Suprapubic skin (tissue), 4 donors: ENCODE data around the gene EDNRA.

Experiments
- EP300 ChIP-seq: sonication (generic); formaldehyde crosslinking; IDR thresholded peaks from one replicate; pipeline ENCODE4 v1.6.1; 2017; ENCODE audit warnings: antibody characterized with exemption
- POLR2AphosphoS5 ChIP-seq, 3 donors: sonication (generic); formaldehyde crosslinking; IDR thresholded peaks; one replicate each; pipeline ENCODE4 v1.6.1; 2017; ENCODE audit warnings: antibody characterized with exemption in 3 of 3
- TF ChIP-seq, protein P1 (sequence below), 2 donors: fragments of 200-600 bp in 1 of 2; fragments of 450-650 bp in 1 of 2; sonication (generic) in 1 of 2; IDR thresholded peaks; one replicate each; pipeline ENCODE4 v1.5.1; 2016 to 2019; ENCODE audit warnings: antibody characterized with exemption in 2 of 2, mild to moderate bottlenecking in 1 of 2, moderate library complexity in 1 of 2

DNA sequence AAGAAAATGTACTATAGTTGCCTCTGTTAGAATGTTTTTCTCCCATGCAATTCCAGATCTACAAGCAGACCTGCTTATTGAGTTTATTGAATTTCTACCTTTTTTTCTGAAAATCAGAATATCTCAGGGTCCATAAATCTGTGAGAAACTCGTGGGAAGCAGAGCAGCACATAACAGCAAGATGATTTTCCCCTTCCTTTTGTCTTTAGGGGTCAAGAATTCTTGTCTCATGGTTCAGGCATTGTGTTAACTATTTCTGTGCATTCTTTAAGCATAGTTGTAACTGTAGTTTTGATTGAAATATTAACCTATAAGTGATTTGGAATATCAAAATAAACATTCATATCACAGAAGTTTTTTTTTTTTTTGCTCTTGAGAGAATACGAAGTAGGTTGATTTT, 11.4 kb downstream of the EDNRA start:
- TF ChIP-seq, protein P1, sequence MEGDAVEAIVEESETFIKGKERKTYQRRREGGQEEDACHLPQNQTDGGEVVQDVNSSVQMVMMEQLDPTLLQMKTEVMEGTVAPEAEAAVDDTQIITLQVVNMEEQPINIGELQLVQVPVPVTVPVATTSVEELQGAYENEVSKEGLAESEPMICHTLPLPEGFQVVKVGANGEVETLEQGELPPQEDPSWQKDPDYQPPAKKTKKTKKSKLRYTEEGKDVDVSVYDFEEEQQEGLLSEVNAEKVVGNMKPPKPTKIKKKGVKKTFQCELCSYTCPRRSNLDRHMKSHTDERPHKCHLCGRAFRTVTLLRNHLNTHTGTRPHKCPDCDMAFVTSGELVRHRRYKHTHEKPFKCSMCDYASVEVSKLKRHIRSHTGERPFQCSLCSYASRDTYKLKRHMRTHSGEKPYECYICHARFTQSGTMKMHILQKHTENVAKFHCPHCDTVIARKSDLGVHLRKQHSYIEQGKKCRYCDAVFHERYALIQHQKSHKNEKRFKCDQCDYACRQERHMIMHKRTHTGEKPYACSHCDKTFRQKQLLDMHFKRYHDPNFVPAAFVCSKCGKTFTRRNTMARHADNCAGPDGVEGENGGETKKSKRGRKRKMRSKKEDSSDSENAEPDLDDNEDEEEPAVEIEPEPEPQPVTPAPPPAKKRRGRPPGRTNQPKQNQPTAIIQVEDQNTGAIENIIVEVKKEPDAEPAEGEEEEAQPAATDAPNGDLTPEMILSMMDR (IDR thresholded peaks at IDR 0.05) = no peak
- TF ChIP-seq POLR2AphosphoS5 (IDR thresholded peaks at IDR 0.05) = no peak
- no peak for TF ChIP-seq EP300
